Measurements from ENCODE around the gene DDA1. TPM values are rescaled to one million over a fixed set of nuclear protein-coding genes. Genes with fewer than 3 reads are reported as not detected.
"Not testable (repeated sequence)": the region's sequence is repeated elsewhere in the genome, so short reads cannot be mapped to it uniquely, and the experiment has no call there.

DDA1 gene
- total RNA-seq, 2 donors from 2014 or later = 30.0 to 39.7 TPM

DNA sequence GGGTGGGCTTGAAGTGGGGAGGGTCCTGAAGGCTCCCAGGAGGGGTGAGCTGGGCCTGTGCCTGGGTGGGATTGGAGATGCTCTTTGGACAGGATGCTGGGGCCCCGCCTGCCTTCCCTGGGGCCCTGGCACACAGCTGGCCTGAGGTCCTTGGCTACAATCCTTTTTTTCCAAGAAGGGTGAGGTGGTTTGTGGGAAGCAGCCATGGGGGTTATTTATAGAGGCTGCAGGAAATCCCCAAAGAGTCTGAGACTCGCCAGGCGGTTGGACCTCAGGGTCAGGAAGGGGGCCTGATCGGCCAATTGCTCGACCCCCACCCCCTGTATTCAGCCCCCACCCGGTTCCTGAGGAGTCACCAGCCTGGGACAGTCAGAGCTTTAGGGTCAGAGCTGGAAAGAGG, 38.0 kb downstream of the DDA1 start:
- DNase-seq (ENCODE audit: low spot score in 2 of 2) = no peak
- H3K27ac Mint-ChIP-seq = no peak overlapping the region
- no peaks in the 10 kb centered on the region for H3K36me3 Mint-ChIP-seq
- H3K9me3 Mint-ChIP-seq = no peaks in the 10 kb centered on the region
- ATAC-seq = no peak

DNA sequence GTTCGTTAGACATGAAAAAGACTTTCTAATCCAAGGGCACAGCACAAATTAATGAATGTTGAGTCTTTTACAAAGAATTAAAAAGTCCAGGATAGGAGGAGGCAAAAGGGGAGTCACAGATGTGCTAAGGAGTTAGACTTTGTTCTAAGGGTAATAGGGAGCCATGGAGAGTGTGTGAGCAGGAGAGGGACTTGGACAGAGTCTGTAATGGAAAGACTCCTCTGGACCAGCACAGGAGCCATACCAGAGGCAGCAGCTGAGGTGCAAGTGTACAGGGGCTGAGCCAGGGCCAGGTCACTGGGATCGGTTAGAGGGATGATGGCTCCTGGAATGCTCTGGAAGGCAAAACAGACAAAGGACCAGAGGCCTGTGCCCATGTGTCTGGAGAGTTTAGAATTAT, 38.5 kb downstream of the DDA1 start:
- no peak overlapping the region for H3K27ac Mint-ChIP-seq
- ATAC-seq (no peak), DNase-seq (ENCODE audit: low spot score in 2 of 2) (no peak)
- no peaks in the 10 kb centered on the region for H3K9me3 Mint-ChIP-seq
- no peaks in the 10 kb centered on the region for H3K36me3 Mint-ChIP-seq

DNA sequence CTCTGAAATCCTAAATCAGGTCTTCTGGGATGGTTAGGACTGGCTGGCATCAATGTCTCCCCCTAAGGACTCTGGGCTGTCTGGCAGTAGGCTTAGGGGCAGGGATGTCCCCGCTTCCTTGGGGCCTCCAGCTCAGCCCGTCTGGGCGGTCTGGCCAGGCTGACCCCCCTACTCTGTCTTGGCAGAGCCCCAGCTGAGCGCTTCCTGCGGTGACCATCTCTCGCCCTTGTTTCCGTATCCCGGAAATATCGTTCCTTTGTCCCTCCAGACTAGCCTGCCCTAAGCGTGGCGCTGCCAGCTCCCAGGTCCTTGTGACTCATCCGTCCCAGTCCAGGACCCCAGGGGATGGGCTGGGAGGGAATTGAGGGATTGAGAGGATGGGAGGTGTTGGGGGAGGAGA, 39.3 kb downstream of the DDA1 start:
- ATAC-seq (no peak), DNase-seq (ENCODE audit: low spot score in 2 of 2) (no peak)
- H3K27ac Mint-ChIP-seq = no peak overlapping the region
- H3K36me3 Mint-ChIP-seq = no peaks in the 10 kb centered on the region
- H3K9me3 Mint-ChIP-seq = no peaks in the 10 kb centered on the region

DNA sequence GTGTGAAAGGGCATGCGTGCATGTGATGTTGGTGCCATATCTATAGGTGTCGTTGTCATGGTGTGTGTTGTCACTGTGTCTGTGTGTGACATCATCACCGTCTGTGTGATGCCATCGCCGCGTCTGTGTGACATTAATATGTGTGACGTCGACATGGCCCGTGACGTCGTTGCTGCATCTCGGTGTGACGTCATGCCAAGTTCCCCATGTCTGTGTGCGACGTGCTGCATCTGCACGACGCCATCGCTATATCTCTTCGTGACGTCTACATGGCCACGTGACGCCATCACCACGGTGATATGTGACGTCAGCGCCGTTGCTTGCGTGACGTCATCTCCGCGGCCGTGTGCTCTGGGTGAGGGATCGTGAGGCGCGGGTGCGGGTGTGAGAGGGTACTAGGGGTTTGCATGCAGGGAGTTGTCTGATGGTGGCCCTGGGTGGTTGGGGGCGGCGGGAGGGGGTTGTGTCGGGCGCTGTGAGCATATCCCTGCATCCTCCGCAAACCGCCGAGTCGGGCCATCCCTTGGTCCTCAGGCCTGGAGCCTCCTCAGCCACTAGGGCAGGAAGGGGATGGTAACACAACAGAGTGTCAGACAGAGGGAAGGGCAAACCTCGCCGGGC, 42.6 kb downstream of the DDA1 start:
- no peak overlapping the region for H3K27ac Mint-ChIP-seq
- DNase-seq (ENCODE audit: low spot score in 2 of 2) (no peak), ATAC-seq (no peak)
- no peaks in the 10 kb centered on the region for H3K9me3 Mint-ChIP-seq
- H3K36me3 Mint-ChIP-seq = no peaks in the 10 kb centered on the region

DNA sequence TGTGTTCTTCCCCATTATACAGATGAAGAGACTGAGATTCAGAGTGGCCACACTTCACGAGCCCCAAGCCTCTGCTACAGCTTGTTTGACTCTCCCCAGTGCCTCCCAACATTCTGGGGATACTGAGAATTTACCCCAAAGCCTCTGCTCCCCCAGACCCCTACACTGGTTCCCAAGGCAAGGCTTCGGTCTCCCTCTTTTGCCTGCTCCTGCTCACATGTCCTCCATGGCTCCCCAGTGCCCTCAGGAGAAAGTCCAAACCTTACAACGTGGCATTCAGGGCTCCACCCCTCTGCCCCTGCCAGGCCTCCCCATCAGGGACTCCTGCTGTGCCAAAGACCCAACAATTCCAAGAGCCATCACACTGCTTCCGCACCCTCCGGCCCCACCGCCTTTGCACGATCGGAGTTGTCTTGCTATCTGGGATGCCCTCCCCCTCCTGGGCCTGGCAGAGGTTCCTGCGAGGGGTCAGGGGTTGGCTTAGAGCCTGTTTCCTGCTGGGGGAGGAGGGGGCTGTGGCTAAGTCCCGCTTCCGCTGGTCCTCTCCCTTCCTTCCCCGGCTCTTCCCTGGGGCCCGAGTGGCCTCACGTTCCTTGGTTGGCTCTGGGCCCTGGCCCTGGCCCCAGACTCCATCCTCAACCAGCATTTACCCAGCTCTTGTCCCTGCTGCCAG, 43.4 kb downstream of the DDA1 start:
- DNase-seq (ENCODE audit: low spot score in 2 of 2) (no peak), ATAC-seq (no peak)
- Mint-ChIP-seq H3K9me3 (no peaks in the 10 kb centered on the region), H3K36me3 (no peaks in the 10 kb centered on the region), H3K27ac (no peak overlapping the region)

DNA sequence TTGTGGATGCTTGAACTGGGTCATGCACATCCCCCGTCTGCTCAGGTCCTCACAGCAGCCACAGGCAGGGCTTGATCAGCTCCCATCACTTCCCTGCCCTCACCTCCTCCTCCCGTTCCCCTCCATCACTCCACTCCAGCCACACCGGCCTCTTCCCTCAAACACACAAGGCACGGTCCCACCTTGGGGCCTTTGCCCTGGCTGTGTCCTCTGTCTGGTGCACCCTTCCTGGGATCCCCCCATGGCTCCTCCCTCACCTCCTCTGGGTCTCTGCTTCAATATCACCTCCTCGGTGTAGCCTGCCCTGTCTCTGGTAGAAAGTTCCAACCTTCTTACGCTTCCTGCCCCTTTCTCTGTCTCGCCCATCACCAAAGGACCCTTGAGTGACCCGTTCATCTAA, 44.0 kb downstream of the DDA1 start:
- Mint-ChIP-seq H3K9me3 (no peaks in the 10 kb centered on the region), H3K36me3 (no peaks in the 10 kb centered on the region), H3K27ac (peak overlapping the region in 1 of 2 donors; percentile 52)
- ATAC-seq (no peak), DNase-seq (ENCODE audit: low spot score in 2 of 2) (no peak)

DNA sequence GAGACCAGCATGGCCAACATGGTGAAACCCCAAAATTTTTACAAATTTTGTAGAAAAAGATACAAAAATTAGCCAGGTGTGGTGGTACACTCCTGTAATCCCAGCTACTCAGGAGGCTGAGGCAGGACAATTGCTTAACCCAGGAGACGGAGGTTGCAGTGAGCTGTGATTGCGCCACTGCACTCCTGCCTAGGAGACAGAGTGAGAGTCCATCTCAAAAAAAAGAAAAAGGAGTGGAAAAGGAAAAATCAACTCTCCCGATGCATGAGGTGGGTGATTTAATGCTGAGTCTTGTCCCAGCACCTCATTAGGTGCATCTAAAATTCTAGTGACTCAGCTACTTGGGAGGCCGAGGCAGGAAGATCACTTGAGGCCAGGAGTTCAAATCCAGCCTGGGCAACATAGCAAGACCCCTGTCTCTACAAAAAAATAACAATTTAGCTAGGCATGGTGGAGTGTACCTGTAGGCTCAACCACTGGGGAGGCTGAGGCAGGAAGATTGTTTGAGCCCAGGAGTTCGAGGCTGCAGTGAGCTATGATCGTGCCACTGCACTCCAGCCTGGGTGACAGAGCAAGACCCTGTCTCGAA, 47.8 kb downstream of the DDA1 start:
- no peaks in the 10 kb centered on the region for H3K36me3 Mint-ChIP-seq
- ATAC-seq = no peak
- DNase-seq (ENCODE audit: low spot score in 2 of 2) = no peak

DNA sequence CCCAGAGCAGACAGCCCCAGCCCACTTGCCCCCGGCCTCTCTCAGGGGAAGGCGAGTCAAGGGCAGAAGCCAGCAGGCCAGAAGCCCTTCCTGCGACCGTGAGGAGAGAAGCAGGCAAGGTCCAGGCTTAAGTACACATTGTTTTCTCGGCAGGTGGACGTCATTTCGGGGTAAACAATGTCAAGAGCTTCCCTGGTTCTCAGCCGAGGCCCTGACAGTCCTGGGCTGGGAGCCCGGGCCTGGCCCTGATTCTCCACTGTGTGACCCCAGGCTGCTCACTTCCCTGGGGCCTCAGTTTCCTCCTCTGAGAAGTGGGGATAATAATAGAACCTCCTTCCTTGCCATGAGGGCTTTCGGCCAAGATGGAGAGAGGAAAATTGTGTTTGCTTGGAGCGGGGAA, 48.4 kb downstream of the DDA1 start:
- no peaks in the 10 kb centered on the region for H3K9me3 Mint-ChIP-seq

More for the DNA sequence above, 47.8 kb downstream of the DDA1 start:
- Mint-ChIP-seq H3K27ac (no peak overlapping the region), H3K9me3 (no peaks in the 10 kb centered on the region)

DNA sequence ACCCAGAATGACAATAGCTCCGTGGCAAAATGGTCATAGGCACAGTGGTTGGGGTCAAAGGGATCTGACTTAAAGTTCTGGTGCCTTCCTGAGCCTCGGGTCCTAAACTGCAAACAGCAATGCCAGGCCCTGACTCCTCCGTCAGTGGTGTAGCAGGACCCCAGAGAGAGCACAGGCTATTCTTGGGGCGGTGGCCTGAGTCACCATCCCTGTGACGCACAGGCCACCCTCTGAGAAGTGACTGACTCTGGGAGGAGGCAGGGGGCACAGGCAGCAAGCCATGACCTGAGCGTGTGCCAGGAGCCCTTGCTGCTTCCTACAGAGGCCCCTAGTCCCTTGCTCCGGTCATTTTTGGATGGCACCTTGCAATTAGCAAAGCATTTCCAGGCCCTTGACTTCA, 49.0 kb downstream of the DDA1 start:
- H3K36me3 Mint-ChIP-seq = no peaks in the 10 kb centered on the region

More for the DNA sequence above, 48.4 kb downstream of the DDA1 start:
- Mint-ChIP-seq H3K36me3 (no peaks in the 10 kb centered on the region), H3K27ac (no peak overlapping the region)
- ATAC-seq (no peak), DNase-seq (ENCODE audit: low spot score in 2 of 2) (no peak)

DNA sequence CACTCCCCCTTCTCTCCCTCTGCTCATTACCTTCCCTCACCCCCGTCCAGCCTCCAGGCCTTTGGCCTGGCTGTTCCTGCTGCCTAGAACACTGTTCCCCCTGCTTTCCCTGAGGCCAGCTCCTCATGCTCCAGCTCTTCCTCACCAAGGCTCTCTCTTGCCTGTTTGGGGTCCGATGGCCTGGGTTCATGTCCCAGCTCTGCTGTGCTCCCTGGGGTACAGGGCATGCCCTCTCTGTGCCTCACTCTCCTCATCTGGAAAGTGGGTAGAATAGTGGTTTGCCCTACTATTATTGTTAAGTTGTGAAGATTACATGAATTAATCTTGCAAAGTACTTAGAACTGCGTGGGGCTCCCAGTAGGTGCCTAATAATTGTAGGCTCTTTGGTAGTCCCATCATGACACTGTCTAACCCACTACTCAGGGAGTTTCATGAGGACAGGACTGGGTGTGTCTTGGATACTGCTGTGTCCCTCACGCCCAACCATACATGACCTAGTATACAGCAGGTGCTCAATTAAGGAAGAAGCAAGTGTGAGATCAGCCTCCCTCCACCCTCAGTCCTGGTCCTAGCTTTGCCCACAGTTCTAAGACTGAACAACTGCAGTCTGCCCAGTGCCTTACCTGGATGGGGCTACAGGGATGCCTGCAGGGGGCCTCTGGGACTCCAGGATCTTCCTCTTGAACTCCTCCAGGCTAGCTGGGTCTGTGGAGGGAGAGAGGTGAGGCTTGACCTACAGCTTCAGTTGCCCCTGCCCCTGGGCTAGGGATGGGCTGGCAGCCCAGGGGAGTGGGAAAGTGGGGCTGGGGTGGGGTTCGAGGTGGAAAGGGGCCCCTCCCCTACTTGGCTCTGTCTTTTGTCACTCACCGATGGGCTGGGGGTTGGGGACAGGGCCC, 50.8 kb downstream of the DDA1 start:
- Mint-ChIP-seq H3K27ac (peak overlapping the region; percentile 9 to 18), H3K9me3 (no peaks in the 10 kb centered on the region), H3K36me3 (no peaks in the 10 kb centered on the region)
- no peak for ATAC-seq
- DNase-seq (ENCODE audit: low spot score in 2 of 2) = no peak

More for the DNA sequence above, 49.0 kb downstream of the DDA1 start:
- ATAC-seq (no peak), DNase-seq (ENCODE audit: low spot score in 2 of 2) (no peak)
- H3K9me3 Mint-ChIP-seq = no peaks in the 10 kb centered on the region
- no peak overlapping the region for H3K27ac Mint-ChIP-seq

DNA sequence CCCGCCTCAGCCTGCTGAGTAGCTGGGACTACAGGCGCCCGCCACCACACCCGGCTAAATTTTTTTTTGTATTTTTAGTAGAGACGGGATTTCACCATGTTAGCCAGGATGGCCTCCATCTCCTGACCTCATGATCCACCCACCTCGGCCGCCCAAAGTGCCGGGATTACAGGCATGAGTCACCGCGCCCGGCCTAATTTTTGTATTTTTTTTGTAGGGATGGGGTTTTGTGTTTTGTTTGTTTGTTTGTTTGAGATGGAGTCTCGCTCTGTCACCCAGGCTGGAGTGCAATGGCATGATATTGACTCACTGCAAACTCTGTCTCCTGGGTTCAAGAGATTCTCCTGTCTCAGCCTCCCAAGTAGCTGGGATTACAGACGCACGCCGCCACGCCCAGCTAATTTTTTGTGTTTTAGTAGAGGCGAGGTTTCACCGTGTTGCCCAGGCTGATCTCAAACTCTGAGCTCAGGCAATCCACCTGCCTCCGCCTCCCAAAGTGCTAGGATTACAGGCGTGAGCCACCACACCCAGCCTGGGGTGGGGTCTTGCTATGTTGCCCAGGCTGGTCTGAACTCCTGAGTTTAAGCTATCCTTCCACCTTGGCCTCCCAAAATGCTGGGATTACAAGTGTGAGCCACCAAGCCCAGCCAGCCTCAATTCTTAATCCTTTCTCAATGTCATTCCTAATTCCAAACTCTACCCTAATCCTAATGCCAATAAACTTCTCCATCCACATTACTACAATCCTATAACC, 54.7 kb downstream of the DDA1 start:
- not testable (repeated sequence) for H3K27ac Mint-ChIP-seq; ATAC-seq; H3K36me3 Mint-ChIP-seq; H3K9me3 Mint-ChIP-seq; DNase-seq (ENCODE audit: low spot score in 2 of 2)

DNA sequence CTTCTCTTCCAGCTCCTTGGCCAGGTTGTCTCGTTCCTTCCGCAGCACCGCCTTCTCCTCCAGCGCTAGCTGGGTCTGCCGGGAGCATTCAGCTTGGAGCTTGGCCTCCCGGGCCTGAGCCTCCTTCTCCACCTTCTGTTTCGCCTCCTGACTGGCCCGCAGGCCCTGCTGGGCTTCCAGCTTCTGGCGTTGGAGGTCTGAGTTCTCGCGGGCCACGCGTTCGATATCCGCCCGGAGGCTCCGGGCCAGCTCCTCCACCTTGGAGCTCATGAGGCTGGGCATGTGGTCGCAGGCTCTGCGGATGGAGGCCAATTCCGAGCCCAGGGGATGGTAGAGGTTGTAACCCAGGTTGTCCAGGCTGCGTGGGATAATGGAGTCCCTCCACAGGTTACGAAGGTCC, 56.0 kb downstream of the DDA1 start:
- H3K36me3 Mint-ChIP-seq = no peaks in the 10 kb centered on the region
- H3K27ac Mint-ChIP-seq = peak overlapping the region in 1 of 2 donors; percentile 58
- ATAC-seq (no peak), DNase-seq (ENCODE audit: low spot score in 2 of 2) (no peak)
- H3K9me3 Mint-ChIP-seq = no peaks in the 10 kb centered on the region

DNA sequence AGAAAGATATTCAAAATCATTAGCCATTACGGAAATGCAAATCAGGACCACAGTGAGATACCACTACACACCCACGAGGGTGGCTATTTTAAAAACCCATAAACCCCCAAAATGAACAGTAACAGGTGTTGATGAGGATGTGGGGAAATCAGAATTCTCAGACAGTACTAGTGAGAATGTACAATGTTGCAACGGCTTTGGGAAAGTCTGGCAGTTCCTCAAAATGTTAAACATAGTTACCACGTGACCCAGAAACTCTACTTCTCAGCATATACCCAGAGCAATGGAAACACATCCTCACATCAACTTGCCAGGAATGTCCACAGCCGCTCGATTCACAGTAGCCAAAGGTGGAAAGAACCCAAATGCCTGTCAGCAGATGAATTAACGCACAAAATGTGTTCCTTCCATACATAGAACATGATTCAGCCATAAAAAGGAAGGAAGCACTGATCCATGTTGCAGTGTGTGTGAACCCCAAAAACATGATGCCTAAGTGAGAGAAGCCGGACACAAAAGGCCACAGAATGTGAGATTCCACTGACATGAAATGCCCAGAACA, 60.7 kb downstream of the DDA1 start:
- H3K27ac Mint-ChIP-seq = no peak overlapping the region
- no peaks in the 10 kb centered on the region for H3K36me3 Mint-ChIP-seq
- no peak for DNase-seq (ENCODE audit: low spot score in 2 of 2)
- H3K9me3 Mint-ChIP-seq = no peaks in the 10 kb centered on the region
- no peak for ATAC-seq

Data from activated naive CD4-positive, alpha-beta T cell treated with anti-CD3 and anti-CD28 coated beads, Interleukin-2, amount 50 U/mL, for 72 hours (primary cell).